Osteoblast (primary cell): Measurements from ENCODE around the gene NR2E1. TPM values are rescaled to one million over a fixed set of nuclear protein-coding genes. Genes with fewer than 3 reads are reported as not detected.

Experiments
- DNase-seq: peaks from one replicate; pipeline ENCODE4 v3.0.0; 2011; ENCODE audit warnings: low spot score, mixed read lengths; ENCODE audit not compliant: insufficient read length; ENCODE audit errors: missing footprints
- H2AFZ ChIP-seq: 2 replicates; pipeline ENCODE4 v1.6.0; 2011; ENCODE audit warnings: mild to moderate bottlenecking, low read length
- H3K27ac ChIP-seq: 2 replicates; pipeline ENCODE4 v1.5.1; 2011; ENCODE audit warnings: mild to moderate bottlenecking, low read depth, low read length, moderate library complexity
- H3K27me3 ChIP-seq: 2 replicates; pipeline ENCODE4 v1.6.0; 2012; ENCODE audit warnings: mild to moderate bottlenecking, control low read depth, inconsistent platforms, low read length, moderate library complexity; ENCODE audit not compliant: insufficient read depth
- H3K36me3 ChIP-seq: 2 replicates; pipeline ENCODE4 v1.5.1; 2011; ENCODE audit warnings: mild to moderate bottlenecking, low read length, control low read depth, moderate library complexity; ENCODE audit not compliant: insufficient read depth
- H3K4me1 ChIP-seq: 2 replicates; pipeline ENCODE4 v1.5.1; 2011; ENCODE audit warnings: mild to moderate bottlenecking, low read length, control low read depth, moderate library complexity; ENCODE audit not compliant: insufficient read depth
- H3K4me2 ChIP-seq: 2 replicates; pipeline ENCODE4 v1.6.0; 2011; ENCODE audit warnings: mild to moderate bottlenecking, low read length; ENCODE audit not compliant: insufficient read depth
- H3K4me3 ChIP-seq: fragments of 200-600 bp; sonication (generic); 3 replicates; pipeline ENCODE4 v1.5.1; 2012; ENCODE audit warnings: mild to moderate bottlenecking, low read length, inconsistent platforms; ENCODE audit not compliant: insufficient read depth
- H3K79me2 ChIP-seq: 2 replicates; pipeline ENCODE4 v1.6.0; 2012; ENCODE audit warnings: mild to moderate bottlenecking, low read length, control low read depth, inconsistent platforms; ENCODE audit not compliant: insufficient read depth
- H3K9me3 ChIP-seq: 2 replicates; pipeline ENCODE4 v1.5.1; 2011; ENCODE audit warnings: low read depth, low read length, control low read depth
- H4K20me1 ChIP-seq: 2 replicates; pipeline ENCODE4 v1.6.0; 2012; ENCODE audit warnings: mild to moderate bottlenecking, low read length, control low read depth; ENCODE audit not compliant: insufficient read depth
- total RNA-seq: library from RNA; depleted of rRNA; stranded (reverse); fragments of >200 nt; gene quantifications from 2 replicates; pipeline ENCODE4 v1.2.3, GENCODE V29; 2012
- TF ChIP-seq, protein P1 (sequence below): IDR thresholded peaks from 2 replicates; pipeline ENCODE4 v1.5.1; 2011; ENCODE audit warnings: mild to moderate bottlenecking, low read depth, low read length, moderate library complexity; ENCODE audit errors: extremely low read depth

Gene NR2E1
- total RNA-seq, 1 donor, result not detected

DNA sequence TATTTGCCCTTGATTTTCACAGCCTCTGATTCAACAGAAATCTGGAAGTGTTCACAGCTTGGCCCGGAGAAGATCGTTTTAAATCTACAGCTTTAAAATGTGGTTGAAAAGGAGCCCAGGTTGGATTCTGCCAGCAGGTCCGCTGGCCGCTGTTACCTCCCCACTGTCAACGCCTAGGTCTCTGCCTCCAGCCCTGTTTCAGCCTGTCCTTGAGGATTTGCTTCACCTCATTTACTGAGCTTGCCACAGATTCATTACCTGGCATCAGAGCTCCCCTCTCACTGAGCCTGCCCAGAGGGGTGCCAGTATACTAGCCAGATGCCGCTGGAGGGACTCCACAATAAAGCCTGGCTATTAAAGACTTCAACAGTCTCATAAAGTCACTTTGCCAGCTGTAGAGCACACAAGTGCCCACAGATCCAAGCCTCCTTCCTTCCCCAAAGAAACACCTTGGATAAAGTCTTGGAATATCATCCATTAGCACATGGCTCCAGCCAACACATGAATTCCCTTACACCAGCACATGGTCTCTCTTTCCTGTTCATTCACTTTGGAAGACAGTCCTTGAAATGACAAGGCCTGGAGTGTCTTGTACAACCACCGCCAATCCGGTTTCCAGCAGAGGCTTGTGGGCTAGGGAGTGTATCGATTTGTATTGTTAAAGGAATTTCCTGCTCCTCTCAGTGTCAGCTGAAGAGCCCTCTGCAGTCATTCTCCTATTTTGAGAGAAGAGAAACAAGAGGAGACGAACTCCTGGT lies 9.5 kb upstream of the NR2E1 start:
- Histone ChIP-seq H3K79me2 (no peaks in the 10 kb centered on the region), H4K20me1 (no peaks in the 10 kb centered on the region), H2AFZ (no peak overlapping the region), H3K27me3 (peaks cover 84% of the 10 kb centered on the region), H3K4me1 (no peaks in the 10 kb centered on the region), H3K4me2 (no peak overlapping the region), H3K36me3 (no peaks in the 10 kb centered on the region), H3K4me3 (no peak overlapping the region), H3K27ac (no peak overlapping the region), H3K9me3 (no peaks in the 10 kb centered on the region)
- TF ChIP-seq, protein P1, sequence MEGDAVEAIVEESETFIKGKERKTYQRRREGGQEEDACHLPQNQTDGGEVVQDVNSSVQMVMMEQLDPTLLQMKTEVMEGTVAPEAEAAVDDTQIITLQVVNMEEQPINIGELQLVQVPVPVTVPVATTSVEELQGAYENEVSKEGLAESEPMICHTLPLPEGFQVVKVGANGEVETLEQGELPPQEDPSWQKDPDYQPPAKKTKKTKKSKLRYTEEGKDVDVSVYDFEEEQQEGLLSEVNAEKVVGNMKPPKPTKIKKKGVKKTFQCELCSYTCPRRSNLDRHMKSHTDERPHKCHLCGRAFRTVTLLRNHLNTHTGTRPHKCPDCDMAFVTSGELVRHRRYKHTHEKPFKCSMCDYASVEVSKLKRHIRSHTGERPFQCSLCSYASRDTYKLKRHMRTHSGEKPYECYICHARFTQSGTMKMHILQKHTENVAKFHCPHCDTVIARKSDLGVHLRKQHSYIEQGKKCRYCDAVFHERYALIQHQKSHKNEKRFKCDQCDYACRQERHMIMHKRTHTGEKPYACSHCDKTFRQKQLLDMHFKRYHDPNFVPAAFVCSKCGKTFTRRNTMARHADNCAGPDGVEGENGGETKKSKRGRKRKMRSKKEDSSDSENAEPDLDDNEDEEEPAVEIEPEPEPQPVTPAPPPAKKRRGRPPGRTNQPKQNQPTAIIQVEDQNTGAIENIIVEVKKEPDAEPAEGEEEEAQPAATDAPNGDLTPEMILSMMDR, result no peak
- DNase-seq, result peak; percentile 54

DNA sequence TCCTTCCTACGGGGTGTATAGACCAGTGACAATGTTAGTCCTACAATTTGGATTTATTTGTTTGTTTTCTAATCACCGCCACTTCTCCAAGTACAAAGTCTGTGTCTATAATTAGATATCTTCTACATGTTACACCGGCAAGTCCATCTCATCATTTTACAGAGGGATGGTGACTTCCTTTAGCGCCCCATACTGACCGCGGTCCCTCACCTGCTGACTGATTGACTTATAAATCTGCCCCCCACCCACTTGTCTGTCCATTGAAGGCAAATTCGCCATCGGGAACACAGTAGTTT lies 8.9 kb upstream of the NR2E1 start:
- H2AFZ ChIP-seq, result no peak overlapping the region
- no peak overlapping the region for H3K4me2 ChIP-seq
- H3K36me3 ChIP-seq, result no peaks in the 10 kb centered on the region

DNA sequence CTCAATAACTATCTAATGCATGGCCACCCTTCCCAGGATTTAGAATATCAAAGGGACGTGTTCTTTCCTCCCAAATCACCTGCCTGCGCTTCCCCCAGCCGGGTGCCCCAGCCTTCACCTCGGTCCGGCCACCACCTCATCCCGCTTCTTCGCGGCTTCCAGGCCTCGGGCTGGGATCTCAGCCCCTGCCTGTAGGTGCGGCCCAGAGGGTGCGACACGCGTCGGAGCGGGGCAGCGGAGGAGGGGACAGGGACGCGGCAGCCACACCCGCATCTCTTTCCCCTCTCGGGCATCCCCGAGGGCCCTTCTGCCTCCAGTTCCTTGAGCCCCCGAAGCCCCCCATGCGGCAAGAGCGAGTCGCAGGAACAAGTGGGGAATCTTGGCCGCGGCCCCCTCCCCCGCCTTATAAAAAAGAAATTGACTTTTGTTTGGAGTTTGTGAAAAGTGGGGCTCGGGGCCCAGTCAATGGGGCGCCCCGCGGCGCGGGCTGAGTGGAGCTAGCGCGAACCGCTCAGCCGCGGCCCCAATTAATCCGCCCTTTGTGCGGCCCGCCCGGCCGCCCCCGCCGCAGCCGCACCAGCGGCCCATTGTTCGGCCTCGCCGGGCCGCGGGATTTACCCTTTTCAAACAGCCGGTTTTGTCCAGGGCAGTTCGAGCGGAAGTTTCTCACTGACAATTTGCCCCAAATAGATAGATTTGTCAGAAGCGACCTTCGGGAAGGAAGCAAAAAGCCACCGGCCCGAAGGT lies 8.4 kb upstream of the NR2E1 start:
- Histone ChIP-seq H4K20me1 (no peaks in the 10 kb centered on the region), H3K36me3 (no peaks in the 10 kb centered on the region), H3K4me1 (no peaks in the 10 kb centered on the region), H3K27me3 (peaks cover 93% of the 10 kb centered on the region), H3K9me3 (no peaks in the 10 kb centered on the region), H2AFZ (no peak overlapping the region), H3K4me2 (peak overlapping the region; percentile 25), H3K27ac (no peak overlapping the region), H3K79me2 (no peaks in the 10 kb centered on the region), H3K4me3 (peak overlapping the region; percentile 19)
- TF ChIP-seq, protein P1, result no peak
- peak; percentile 81 for DNase-seq

More for the DNA sequence above, 8.9 kb upstream of the NR2E1 start:
- peak overlapping the region; percentile 4 for H3K4me3 ChIP-seq
- H3K27me3 ChIP-seq, result peaks cover 88% of the 10 kb centered on the region
- no peaks in the 10 kb centered on the region for H3K79me2 ChIP-seq
- no peaks in the 10 kb centered on the region for H3K4me1 ChIP-seq
- peak; percentile 65 for DNase-seq
- TF ChIP-seq, protein P1, result no peak
- H4K20me1 ChIP-seq, result no peaks in the 10 kb centered on the region
- H3K27ac ChIP-seq, result no peak overlapping the region
- H3K9me3 ChIP-seq, result no peaks in the 10 kb centered on the region

- Histone ChIP-seq H3K36me3 (no peaks in the 10 kb centered on the region), H3K27me3 (peaks cover 96% of the 10 kb centered on the region), H3K4me1 (no peaks in the 10 kb centered on the region), H3K4me3 (no peak overlapping the region), H3K27ac (no peak overlapping the region), H3K79me2 (no peaks in the 10 kb centered on the region), H2AFZ (no peak overlapping the region), H3K4me2 (peak overlapping the region; percentile 25), H3K9me3 (no peaks in the 10 kb centered on the region), H4K20me1 (no peaks in the 10 kb centered on the region)
- DNase-seq, result peak; percentile 75
- TF ChIP-seq, protein P1, result no peak
These were observed 7.8 kb upstream of the NR2E1 start for GRCh38 chr6:108157981-108158525.
